Stimulated activated CD8-positive, alpha-beta memory T cell treated with anti-CD3 and anti-CD28 coated beads, Interleukin-15, amount 100 ng/mL, for 48 hours (primary cell): ENCODE measurements around the gene CLCA4.
"Not testable (repeated sequence)": the region's sequence is repeated elsewhere in the genome, so short reads cannot be mapped to it uniquely, and the experiment has no call there.

Experiments
- DNase-seq, 2 donors: peaks; one replicate each; pipeline ENCODE4 v3.0.0-alpha.2; 2020; ENCODE audit warnings: low read depth in 2 of 2

The CLCA4 gene

DNA sequence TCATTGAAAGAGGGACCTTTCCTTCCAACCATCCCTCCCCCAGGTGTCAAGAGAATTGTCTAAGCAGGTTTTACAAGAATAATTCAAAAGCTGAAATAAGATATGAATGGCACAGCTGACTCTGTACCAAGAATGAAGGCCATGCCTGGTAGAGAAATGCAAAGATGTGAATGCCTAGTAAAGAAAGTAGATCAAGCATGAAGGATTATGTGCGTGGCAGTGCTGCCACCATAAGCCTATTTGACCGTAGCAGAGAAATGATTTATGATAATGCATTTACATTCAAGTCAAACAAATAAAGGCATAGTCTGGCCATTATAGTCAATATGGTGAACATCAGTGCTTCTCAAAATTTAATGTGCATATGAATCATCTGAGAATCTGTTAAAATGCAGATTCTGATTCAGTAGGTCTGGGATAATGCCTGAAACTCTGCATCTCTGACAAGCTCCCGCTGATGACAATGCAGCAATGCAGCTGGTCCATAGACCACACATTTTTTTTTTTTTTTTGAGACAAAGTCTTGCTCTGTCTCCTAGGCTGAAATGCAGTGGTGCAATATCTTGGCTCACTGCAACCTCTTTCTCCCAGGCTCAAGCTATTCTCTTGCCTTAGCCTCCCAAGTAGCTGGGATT is 16.6 kb upstream of the CLCA4 start:
- no peak for DNase-seq

GRCh38 chr1:86537928-86538695 is 8.8 kb upstream of the CLCA4 start:
- no peak for DNase-seq

GRCh38 chr1:86538775-86539174 is 8.1 kb upstream of the CLCA4 start:
- DNase-seq = no peak

GRCh38 chr1:86541859-86542258 is 5.0 kb upstream of the CLCA4 start:
- DNase-seq = no peak

- DNase-seq = no peak
Measured at GRCh38 chr1:86542631-86543030, 4.2 kb upstream of the CLCA4 start.

DNA sequence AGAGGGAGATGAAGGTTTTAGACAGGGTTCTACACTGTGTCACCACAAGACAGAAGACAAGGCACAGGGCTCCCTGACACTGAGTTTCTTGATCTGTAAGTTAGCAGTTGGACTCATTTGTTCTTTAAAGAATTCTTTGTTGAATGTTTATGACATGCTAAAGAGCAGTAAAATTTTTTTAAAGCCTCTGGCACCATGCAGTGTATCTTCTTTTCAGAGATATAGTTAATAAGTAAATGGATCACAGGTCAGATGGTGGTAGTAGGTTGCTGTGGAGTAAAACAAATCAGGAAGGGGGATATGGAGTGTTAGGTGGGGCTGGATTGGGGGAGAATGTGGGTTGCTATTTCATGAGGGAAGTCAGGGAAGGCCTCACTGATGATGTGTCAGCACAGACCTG is 2.0 kb downstream of the CLCA4 start:
- no peak for DNase-seq

DNA sequence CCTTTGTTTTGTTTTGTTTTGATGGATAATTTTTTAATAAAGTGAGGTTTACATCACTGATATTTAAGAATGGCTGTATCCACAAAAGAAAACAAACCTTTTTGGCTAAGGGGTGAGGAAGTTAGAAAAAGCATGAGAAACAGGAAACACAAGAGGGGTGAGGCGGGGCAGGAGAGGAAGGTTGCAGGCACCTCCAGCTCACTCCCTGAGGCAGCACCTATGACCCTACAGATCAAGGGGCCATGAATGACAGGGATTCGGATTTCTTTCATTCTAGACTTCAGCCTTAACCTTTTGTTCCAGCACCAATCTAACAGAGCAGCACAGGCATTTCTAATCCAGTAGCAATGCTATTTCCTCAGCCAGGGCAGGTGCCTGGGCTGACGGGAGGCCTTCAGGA is 4.4 kb downstream of the CLCA4 start:
- no peak for DNase-seq

- DNase-seq = no peak
Measured at GRCh38 chr1:86552376-86552775, 5.5 kb downstream of the CLCA4 start.

- no peak for DNase-seq
Measured at GRCh38 chr1:86557739-86558138, 10.9 kb downstream of the CLCA4 start.

- DNase-seq = no peak
Measured at GRCh38 chr1:86563849-86564248, 17.0 kb downstream of the CLCA4 start.

DNA sequence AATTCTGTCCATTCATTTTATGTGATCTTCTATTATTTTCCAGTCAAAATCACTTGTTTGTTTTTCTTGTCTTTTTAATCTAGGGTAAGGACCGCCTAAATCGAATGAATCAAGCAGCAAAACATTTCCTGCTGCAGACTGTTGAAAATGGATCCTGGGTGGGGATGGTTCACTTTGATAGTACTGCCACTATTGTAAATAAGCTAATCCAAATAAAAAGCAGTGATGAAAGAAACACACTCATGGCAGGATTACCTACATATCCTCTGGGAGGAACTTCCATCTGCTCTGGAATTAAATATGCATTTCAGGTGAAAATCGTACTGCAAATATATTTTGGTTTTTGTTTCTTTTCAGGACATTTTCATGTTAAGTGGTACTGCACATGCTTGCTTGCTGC is 20.5 kb downstream of the CLCA4 start:
- no peak for DNase-seq

DNA sequence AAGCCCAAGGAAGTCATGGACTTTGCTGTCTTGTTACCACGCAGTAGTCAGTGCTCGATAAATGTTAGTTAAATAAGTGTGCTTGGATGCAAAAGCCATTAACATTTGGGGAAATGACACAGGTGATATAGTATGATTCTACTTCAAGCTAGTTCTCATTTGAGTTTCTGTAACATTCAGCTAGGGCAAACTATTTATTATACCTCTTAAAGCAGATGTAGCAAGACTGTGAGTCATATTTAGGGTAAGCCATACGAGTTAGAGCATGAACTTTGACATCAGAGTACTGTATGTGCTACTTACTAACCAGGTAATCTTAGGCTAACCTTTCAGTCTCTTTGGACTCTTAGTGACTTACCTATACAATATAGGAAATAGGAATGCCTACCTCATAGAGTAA is 21.0 kb downstream of the CLCA4 start:
- DNase-seq = no peak

GRCh38 chr1:86573763-86574484 is 27.0 kb downstream of the CLCA4 start:
- no peak for DNase-seq

GRCh38 chr1:86581231-86581630 is 34.4 kb downstream of the CLCA4 start:
- no peak for DNase-seq

DNA sequence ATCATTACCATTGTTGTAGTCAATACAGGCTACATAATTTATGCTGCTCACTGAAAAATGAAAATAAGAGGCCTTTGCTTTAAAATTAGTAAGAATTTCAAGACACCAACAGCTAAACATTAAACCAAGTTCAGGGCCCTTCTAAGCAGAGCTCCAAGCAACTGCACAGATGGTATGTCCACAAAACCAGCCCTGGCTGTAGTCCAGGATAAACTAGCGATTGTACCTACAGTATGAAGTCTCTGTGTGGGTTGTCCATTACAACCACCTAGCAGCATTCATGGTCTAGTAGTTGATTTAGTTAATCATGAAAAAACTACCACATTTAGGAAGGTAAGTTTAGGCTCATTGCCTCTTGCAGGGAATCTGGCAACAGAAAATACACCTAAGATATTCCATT is 35.3 kb downstream of the CLCA4 start:
- DNase-seq = no peak

DNA sequence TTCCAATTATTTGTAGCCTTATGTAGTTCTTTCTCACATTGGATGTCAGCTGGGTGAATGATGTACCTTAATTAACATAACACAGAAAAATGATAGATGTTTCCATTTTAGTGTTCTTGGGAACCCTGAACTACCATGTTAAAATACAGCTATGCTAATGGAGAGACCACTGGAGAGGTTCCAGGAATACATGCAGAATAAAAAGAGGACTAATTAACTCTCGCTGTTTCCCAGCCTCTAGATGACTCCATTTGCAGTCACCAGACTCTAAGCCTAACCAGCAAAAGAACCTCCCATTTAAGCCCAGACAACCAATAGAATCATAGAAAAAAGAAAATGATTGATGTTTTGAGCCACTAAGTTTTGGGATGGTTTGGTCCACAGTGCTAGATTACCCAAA is 36.2 kb downstream of the CLCA4 start:
- no peak for DNase-seq

GRCh38 chr1:86583593-86583992 is 36.7 kb downstream of the CLCA4 start:
- DNase-seq = no peak

DNA sequence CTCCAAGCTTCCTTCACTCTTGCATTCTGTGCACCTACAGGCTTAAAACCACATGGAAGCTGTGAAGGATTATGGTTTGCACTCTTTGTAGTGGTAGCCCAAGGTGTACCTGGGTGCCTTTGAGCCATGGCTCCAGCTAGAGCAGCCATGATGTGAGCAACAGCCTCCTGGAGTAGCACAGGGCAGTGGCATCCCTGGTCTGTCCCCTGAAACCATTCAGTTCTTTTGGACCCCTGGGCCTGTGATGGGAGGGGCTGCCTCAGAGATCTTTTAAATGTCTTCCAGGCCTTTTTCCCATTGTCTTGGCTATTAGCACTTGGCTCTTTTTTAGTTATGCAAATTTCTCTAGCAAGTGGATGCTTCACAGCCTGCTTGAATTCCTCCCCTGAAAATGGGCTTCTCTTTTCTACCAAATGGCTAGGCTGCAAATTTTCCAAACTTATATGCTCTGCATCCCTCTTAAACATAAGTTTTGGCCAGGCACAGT is 47.4 kb downstream of the CLCA4 start:
- no peak for DNase-seq

DNA sequence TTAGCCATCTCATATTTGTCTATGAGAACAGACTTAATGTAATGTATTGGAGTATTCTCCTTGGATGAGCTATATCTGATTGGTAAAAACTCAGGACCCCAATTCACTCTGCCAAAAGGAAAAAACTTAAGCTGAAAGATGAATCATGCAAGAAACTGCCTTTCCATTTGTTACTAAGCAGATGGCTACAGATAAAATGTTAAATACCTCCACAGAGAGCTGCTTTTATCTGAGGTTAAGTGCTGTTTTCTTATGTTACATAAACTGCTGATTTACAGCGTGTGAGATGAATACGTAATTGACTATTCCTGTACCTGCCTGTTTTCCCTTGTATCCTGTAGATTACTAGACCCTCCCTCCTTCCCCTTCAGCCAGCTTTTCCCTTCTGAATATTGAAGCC is 49.3 kb downstream of the CLCA4 start:
- DNase-seq = no peak

GRCh38 chr1:86596741-86597290 is 49.9 kb downstream of the CLCA4 start:
- no peak for DNase-seq

GRCh38 chr1:86606080-86606479 is 59.2 kb downstream of the CLCA4 start:
- DNase-seq = not testable (repeated sequence)

- no peak for DNase-seq
Measured at GRCh38 chr1:86616433-86616832, 69.6 kb downstream of the CLCA4 start.

DNA sequence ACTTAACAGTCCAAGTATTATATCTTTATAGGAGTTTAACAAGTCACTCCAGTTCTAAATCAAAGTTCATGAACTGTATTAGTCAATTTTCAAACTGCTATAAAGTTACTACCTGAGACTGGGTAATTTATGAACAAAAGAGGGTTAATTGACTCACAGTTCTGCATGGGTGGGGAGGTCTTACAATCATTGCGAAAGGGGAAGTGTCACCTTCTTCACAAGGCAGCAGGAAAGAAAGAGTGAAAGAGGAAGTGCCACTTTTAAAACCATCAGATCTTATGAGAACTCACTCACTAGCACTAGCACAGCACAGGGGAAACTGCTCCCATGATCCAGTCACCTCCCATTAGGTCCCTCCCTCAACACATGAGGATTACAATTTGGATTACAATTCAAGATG is 70.0 kb downstream of the CLCA4 start:
- DNase-seq = no peak
